HUES64 (cell line): ENCODE data around the gene KAZALD1.

ENCODE experiments used
- H3K27ac ChIP-seq: 2 replicates; pipeline ENCODE4 v1.7.0; 2013; ENCODE audit warnings: low read depth, low read length, inconsistent platforms
- H3K27me3 ChIP-seq: 2 replicates; pipeline ENCODE4 v1.6.1; 2013; ENCODE audit warnings: mild to moderate bottlenecking, low read length; ENCODE audit not compliant: insufficient read depth
- H3K36me3 ChIP-seq: 2 replicates; pipeline ENCODE4 v1.6.1; 2013; ENCODE audit warnings: mild to moderate bottlenecking, low read length; ENCODE audit not compliant: insufficient read depth
- H3K4me1 ChIP-seq: 2 replicates; pipeline ENCODE4 v1.6.1; 2013; ENCODE audit warnings: mild to moderate bottlenecking, low read length, moderate library complexity; ENCODE audit not compliant: insufficient read depth
- H3K4me3 ChIP-seq: 2 replicates; pipeline ENCODE4 v1.5.1; 2013; ENCODE audit warnings: mild to moderate bottlenecking, low read length, moderate library complexity
- H3K9ac ChIP-seq: 2 replicates; pipeline ENCODE4 v1.6.1; 2013; ENCODE audit warnings: mild to moderate bottlenecking, low read depth, low read length
- H3K9me3 ChIP-seq: 2 replicates; pipeline ENCODE4 v1.6.1; 2013; ENCODE audit warnings: low read depth, low read length; ENCODE audit not compliant: insufficient read depth
- WGBS: fragments of 150-250, 120-280 bp; methylation state at CpG from one replicate; pipeline ENCODE4 v1.1.7; 2013; ENCODE audit warnings: missing lambda C conversion rate; 5-methylcytosine and 5-hydroxymethylcytosine counted together

The KAZALD1 gene

DNA sequence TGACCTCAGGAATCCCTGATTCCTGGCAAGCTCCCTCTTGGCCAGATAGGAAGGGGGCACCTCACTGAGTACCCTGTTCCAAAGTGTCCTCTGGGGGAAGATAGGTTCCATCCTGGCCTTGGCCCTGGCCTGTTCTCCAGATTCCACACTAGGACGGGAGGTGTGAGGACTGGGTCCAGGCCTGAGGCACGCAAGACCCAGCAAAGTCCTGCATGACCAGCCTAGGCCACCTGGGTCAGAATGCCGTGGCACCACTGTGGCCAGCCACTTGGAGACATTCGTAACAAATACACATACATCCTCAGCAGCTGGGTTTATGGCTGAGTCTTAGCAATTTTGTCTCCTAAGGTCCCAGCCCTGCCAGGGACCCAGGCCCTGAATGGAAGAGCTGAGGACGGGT lies 46.0 kb downstream of the KAZALD1 start:
- 95% methylated on average over 5 of the region's 5 CpGs for WGBS
- Histone ChIP-seq H3K9me3 (no peaks in the 10 kb centered on the region), H3K9ac (no peak overlapping the region), H3K4me1 (no peaks in the 10 kb centered on the region), H3K27me3 (peaks cover 31% of the 10 kb centered on the region), H3K4me3 (no peak overlapping the region), H3K36me3 (no peaks in the 10 kb centered on the region), H3K27ac (no peak overlapping the region)

DNA sequence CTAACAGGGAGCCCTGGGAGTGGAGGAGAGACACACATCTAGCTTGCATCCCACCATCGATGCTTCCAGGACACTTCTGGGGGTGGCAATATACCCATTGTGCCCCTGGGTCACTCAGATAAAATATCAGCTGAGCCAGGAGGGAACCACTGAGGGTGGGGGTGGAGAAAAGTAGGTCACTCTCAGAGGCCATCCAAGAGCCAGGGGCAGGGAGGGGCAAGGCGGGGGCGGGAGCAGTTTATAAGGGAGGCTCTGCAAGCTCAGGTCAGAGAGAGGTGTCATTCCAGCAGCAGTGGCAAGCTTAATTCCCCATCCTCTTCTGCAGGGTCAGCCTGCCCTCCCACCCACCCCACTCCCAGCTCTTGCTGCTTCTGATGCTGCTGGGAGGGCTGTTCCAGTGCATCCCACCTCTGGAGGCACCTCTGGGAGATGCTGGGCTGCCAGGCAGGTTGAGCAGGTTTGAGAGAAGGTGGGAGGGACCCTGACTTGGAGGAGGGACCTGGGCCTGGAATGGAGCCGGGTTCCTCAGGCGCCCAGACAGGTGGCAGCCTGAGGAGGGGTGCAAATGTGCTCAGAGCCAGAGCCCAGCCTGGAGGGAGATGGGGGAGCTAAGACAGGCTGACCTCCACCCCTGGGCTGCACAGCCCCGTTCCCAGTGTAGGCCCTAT lies 49.2 kb downstream of the KAZALD1 start:
- WGBS, result 84% methylated on average over 6 of the region's 6 CpGs
- Histone ChIP-seq H3K4me1 (no peaks in the 10 kb centered on the region), H3K36me3 (no peaks in the 10 kb centered on the region), H3K27me3 (peaks cover 36% of the 10 kb centered on the region), H3K4me3 (no peak overlapping the region), H3K9ac (no peak overlapping the region), H3K27ac (no peak overlapping the region), H3K9me3 (no peaks in the 10 kb centered on the region)

DNA sequence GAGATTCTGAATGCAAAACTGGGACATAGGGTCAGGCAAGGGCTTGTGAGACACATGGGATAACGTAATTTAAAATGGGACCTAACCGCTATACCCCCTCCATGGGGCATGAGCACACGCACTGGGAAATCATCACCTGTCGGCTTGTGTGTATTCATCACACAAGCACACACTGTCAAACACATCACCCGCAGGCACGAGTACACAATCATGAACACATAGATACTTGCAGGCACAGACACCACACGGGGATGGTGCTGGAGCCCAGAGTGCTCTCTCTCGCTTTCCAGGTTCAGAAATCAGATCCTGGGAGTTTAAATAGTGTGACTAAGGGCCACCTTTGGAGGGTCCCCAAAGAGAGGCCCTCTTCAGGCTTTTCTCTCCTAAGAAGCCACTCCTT lies 49.8 kb downstream of the KAZALD1 start:
- Histone ChIP-seq H3K4me3 (no peak overlapping the region), H3K9ac (no peak overlapping the region), H3K27ac (no peak overlapping the region), H3K27me3 (peaks cover 39% of the 10 kb centered on the region), H3K36me3 (no peaks in the 10 kb centered on the region), H3K9me3 (no peaks in the 10 kb centered on the region), H3K4me1 (no peaks in the 10 kb centered on the region)
- 94% methylated on average over 8 of the region's 8 CpGs for WGBS

- no peak overlapping the region for H3K27ac ChIP-seq
- H3K9ac ChIP-seq, result no peak overlapping the region
- H3K27me3 ChIP-seq, result peaks cover 48% of the 10 kb centered on the region
- H3K9me3 ChIP-seq, result no peaks in the 10 kb centered on the region
- H3K36me3 ChIP-seq, result no peaks in the 10 kb centered on the region
- H3K4me1 ChIP-seq, result no peaks in the 10 kb centered on the region
- no peak overlapping the region for H3K4me3 ChIP-seq
- 55% methylated on average over 12 of the region's 12 CpGs for WGBS
These were observed 51.2 kb downstream of the KAZALD1 start for GRCh38 chr10:101112799-101113594.

DNA sequence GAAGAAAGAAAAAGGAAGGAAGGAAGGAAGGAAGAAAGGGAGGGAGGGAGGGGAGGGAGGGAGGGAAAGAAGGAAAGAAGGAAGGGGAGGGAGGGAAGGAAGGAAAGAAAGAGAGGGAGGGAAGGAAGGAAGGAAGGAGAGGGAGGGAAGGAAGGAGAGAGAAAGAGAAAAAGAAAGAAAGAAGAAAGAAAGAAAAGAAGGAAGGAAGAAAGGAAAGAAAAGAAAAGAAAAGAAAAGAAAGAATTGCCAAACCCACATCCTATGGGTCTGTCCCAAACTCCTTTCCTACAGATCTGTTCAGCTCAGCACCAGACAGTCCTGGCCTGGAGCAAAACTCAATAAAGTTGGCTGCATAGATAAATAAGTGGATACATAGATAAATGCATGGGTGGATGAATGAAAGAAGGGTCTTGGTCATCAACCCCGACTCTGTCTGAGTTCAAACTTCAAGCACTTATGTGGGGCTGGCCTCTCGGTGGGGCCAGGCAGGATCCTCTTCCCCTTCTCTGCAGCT lies 52.2 kb downstream of the KAZALD1 start:
- H3K4me3 ChIP-seq, result no peak overlapping the region
- 81% methylated on average over 2 of the region's 2 CpGs for WGBS
- H3K27me3 ChIP-seq, result peaks cover 57% of the 10 kb centered on the region

GRCh38 chr10:101114646-101115045 lies 52.9 kb downstream of the KAZALD1 start:
- Histone ChIP-seq H3K9ac (no peak overlapping the region), H3K4me1 (no peaks in the 10 kb centered on the region), H3K36me3 (no peaks in the 10 kb centered on the region), H3K9me3 (no peaks in the 10 kb centered on the region), H3K27me3 (peaks cover 64% of the 10 kb centered on the region), H3K4me3 (no peak overlapping the region), H3K27ac (no peak overlapping the region)
- WGBS, result 94% methylated on average over 2 of the region's 2 CpGs

More for the DNA sequence above, 52.2 kb downstream of the KAZALD1 start:
- Histone ChIP-seq H3K4me1 (no peaks in the 10 kb centered on the region), H3K9me3 (no peaks in the 10 kb centered on the region), H3K9ac (no peak overlapping the region), H3K27ac (no peak overlapping the region), H3K36me3 (no peaks in the 10 kb centered on the region)
